COLO668 (cell line): Measurements from ENCODE around the gene SYCE3.

Source experiments
- DNase-seq: peaks from one replicate; lab custom pipeline; 2025; ENCODE audit not compliant: unreplicated experiment; lab: John Stamatoyannopoulos, UW

Gene SYCE3

DNA sequence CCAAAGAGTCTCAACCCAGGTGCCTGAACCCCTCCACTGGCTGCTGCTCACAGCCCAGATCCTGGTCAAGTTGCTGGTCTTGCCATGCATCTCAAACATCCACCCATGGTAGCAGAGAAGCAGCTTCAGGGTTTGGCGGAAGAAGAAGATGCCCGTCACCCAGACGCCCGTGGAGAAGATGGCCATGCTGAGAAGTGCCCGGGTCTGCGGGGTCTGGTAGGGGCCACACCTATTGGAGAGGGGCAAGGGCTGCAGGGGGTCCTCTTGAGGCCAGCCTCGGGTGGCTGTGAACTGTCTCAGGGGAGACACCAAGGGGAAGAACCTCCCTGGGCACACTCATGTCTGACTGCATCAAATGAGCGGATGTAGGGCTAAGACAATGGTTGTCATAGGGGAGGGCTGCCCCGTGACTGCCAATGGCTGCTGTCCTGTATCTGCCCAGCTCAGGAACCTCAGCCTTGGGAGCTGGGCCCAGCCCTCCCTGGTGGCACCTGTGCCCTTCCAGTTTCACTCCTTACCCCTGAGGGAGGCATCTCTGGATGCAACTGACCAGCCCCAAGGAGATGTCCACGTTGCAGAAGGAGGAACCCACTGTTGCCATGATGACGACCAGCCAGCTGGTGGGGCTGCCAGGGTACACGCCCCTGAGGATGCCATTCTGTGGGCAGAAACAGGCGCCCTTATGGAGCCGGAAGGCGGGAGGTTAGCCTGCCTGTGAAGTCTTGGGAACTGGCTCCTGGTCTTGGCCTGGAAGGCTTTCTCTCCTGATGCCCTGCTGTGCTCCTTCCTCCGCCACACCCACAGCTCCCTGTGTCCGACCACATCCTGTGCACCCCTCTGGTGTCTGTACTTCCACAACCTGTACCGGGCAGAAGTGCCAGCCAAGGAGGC, 14.3 kb upstream of the SYCE3 start:
- no peak for DNase-seq

GRCh38 chr22:50576070-50576469, 13.4 kb upstream of the SYCE3 start:
- peak; percentile 26 for DNase-seq

DNA sequence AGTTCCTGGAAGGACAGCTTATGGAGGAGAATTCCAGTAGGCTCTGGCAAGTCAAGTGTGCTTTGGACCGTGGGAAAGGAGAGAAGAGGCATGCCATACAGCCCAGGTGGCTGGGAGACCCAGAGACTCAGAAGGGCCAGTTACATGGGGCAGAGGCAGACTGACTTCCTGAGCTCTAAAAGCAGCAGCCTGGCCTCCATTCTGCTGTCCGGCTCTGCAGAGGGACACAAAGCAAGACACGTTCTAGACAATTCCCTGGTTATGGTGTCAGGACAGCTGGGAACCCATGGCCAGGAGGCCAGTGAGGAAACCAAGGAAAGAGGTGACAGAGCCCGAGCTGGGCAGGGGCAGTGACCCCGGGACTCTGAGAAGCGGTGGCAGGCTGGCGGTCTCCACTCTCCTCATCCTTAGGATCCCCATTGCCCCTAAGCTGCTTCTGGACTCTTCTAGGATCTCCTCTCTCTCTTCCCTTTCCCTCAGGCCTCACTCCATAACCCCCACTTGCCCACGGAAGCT, 12.8 kb upstream of the SYCE3 start:
- DNase-seq, result no peak

DNA sequence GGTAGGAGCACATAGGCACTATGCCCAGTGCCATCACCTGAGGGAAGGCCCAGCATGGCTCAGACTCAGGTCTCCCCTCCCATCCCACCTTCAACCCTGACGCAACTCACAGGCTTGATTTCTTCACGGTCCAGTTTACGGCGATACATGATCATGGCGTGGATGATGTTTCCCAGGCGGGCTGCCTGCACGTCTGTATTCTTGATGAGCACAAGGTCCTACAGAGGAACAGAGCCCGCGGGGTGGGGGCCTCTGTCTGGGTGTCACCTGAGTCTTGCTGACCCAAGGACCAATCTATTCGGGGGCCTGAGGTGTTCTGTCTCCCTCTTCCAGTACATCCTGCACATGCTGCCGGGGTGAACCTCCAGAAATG, 11.7 kb upstream of the SYCE3 start:
- no peak for DNase-seq

- no peak for DNase-seq
Observed at GRCh38 chr22:50573491-50574382, 11.0 kb upstream of the SYCE3 start.

DNA sequence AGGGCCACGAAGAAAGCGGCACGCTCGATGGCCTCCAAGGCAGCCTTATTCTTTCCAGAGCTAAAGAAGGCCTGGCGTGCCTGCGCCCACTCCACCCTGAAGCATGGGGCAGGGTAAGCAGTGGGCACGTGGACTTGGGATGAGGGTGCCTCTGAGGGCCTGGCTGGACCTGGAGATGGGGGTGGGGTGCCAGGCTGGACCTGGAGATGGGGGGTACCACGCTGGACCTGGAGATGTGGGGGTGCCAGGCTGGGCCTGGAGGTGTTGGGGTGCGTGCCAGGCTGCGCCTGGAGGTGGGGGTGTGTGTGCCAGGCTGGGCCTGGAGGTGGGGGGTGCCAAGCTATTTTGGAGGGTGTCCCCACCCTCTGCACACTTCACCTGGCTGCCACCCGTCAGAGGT, 10.2 kb upstream of the SYCE3 start:
- no peak for DNase-seq

DNA sequence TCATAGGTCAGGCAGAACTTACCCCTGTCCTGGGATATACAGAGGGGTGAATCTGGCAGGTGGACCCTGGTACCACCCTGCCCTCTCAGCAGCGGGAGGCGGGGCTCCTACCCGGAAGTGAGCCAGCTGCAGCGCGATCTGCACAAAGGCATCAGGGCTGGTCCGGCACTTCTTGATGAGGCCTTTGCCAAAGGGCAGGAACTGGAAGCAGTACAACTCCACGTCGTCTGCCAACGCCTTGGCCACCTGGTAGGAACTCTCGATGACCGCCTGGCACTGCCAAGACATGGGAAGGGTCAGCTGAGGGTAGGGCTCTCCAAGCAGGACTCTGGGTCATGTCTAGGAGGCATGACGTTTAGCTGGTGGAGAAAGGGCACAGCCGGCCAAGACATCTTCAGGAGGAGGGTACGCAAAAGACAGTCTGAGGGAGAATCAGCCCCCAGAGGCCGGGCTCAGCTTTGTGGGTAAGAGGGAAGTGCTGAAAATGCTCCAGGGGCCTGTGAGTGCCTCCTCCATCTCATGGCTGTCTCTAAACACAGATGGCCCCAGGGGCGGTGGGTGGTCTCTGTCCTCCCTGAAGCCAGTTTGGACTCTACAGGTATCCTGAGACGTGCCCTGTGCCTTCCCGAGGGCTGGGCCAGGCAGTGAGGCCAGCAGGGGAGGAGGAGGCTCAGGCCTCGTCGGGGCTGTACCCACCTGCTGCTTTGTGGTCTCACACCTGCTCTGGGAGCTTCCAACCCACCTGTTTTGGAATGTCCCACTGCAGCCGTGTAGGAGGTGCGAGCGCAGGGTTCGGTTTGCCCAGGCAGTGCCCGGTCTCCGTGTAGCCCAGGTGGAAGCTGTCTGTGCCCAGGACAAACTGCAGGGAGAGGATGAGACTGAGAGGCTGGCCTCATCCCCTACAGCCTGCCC, 8.8 kb upstream of the SYCE3 start:
- no peak for DNase-seq

GRCh38 chr22:50570861-50571260, 8.1 kb upstream of the SYCE3 start:
- no peak for DNase-seq

GRCh38 chr22:50569896-50570535, 7.3 kb upstream of the SYCE3 start:
- peak; percentile 52 for DNase-seq

DNA sequence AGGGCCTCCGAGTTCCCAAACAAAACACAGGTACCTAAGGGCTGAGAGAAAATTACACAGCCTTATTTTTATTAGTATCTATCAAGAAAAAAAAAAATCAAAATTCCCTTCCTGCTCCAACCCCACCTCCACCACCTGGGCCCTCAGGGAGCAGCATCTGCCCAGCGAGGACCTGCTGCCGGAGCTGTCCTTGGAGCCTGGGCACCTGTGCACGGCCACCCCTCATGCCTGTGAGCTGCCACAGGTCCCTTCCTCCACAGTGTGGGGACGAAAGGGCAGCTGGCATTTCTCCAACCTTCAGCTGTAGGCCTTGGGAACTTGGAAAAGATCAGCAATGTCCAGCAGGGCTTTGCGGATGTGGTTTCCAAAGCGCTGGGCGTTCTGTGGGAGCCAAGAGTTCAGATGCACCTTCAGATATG, 6.3 kb upstream of the SYCE3 start:
- peak; percentile 39 for DNase-seq

DNA sequence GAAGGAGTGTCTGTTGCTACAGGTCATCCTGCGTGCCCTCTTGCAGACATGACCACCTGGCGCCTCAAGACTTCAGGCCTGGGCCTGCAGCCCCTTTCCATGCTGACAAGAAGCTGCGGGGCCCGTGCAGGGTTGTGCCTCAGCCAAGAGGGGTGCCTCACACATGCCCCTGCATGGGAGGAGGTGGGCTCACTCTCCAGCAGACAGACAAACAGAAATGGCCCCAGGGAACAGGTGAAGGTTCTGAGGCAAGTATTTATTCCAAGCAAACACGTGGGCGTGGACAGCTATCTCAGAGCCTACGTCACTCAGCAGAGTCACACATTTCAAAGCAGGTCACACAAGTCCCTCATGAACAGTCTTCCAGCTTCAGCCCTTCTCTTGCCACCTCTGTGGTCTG, 5.9 kb upstream of the SYCE3 start:
- DNase-seq, result peak; percentile 39

GRCh38 chr22:50567721-50568252, 5.1 kb upstream of the SYCE3 start:
- no peak for DNase-seq

DNA sequence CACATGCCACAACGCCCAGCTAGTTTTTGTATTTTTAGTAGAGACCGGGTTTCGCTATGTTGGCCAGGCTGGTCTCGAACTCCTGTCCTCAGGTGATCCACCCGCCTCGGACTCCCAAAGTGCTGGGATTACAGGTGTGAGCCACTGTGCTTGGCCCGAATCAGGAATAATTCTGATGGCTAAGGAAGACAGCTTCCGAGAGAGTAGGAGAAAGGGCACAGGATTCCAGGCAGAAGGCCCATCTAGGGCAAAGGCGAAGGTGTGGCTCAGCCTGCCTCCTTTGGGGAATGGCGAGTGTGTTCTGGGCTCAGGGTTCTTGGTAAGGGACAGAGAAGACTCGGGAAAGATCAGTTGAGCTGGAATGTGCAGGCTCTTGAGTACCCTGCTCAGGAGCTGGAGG, 1.6 kb upstream of the SYCE3 start:
- DNase-seq, result no peak

DNA sequence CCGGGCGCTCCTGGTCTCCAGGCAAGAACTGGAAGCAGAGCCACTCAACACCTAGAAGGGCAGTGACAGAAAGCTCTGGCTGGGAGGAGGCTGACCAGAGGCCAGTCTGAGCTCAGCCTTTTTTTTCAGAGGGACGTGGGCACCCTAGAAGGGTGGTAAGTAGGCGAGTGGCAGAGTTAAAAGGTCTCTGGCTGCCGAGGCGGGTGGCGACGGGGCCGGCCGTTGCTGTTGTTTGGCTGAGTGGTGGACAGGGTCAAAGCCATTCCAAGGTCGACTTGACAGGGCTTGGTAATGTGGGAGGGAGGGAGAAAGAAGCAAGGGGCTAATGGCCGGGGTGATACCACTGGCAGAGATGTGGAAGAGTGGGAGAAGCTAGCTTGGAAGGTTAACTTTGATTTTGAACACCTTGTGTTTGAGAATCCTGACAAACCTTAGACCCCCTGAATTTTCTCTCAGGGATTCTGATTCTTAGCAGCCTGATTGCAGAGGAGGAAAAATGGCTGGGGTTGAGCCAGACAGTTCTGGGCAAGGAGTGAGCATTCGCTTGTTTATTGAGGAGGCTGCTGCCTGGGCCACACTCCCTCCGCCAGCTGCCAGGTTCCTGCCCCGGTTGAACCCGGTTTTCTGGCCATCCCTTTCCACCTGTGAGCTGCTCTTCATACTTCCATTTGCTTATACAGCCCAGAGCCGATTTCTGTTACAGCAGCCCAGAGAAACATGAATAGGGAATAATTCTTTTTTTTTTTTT, 868 bp upstream of the SYCE3 start:
- DNase-seq, result peak; percentile 8

DNA sequence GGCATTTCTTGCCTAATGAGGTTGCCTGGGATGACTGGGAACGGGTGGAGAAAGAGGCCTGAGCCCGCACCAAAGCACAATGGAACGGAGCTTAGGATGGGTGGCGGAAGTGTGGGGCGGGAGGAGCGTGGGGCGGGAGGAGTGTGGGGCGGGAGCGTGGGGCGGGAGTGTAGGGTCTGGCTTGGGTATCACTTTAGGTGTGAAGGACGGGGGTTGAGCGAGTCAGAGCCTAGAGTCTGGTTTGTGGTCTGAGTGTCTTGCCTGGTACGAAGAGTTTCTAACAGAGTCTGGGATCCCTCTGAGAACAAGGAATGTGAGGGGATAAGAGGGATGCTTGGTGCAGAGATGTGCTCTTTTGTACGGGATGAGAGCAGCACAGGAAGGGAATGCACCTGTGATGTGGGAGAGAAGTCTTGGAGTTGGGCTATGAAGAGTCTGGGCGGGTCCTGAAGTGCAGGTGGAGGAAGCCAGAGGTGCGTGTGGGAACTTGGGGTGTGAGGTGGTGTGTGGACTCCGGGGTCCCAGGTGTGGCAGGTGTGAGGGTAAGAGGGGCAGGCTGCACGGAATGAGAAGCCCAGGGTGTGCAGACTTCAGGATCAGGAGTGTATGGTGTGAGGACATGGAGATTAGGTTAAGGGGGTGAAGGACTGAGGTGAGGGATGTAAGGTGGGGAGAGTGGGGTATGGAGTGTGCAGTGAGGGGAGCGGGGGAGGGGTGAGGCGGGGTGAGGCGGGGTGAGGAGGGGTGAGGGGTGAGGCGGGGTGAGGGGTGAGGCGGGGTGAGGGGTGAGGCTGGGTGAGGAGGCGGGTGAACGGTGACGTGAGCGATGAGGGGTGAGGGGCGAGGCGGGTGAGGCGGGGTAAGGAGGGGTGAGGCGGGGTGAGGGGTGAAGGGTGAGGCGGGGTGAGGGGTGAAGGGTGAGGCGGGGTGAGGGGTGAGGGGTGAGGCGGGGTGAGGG, 1.0 kb downstream of the SYCE3 start:
- DNase-seq, result no peak

DNA sequence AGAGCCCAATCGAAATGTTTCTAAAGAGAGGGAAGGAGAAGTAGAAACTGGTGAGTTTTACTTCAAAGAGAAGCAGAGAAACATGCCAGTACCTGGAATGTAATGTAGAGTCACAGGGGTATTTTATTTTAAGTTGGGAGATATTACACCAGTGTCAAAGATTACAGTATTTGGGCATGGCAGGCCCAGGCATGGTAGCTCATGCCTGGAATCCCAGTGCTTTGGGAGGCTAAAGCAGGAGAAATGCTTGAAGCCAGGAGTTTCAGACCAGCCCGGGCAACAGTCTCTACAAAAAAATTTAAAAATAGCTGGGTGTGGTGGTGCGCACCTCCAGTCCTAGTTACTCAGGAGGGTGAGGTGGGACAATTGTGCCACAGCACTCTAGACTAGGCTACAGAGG, 2.7 kb downstream of the SYCE3 start:
- no peak for DNase-seq

DNA sequence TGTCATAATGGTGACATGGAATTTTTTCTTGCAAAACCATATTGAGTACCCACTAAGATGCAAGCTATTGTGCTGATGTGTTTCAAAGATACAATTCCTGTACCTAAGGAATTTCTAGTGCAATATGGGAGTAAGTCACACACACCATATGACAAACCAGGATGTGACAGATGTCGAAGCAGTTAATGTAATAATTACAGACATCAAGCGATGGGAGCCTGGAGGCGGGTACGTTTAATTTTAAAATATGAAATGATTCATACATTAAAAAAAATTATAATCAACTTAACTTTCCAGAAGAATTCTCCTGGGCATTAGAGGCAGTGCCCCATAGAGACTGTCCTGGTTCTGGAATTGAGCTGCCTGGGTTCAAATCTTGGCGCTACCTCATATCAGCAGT, 6.0 kb downstream of the SYCE3 start:
- DNase-seq, result no peak

- DNase-seq, result no peak
Observed at GRCh38 chr22:50553310-50553709, 9.4 kb downstream of the SYCE3 start.
